Kidney epithelial cell (primary cell): ENCODE measurements around the gene PARP12. TPM values are rescaled to one million over a fixed set of nuclear protein-coding genes. Genes with fewer than 3 reads are reported as not detected.

Source experiments
- DNase-seq: peaks from one replicate; pipeline ENCODE4 v3.0.0-alpha.2; 2010; ENCODE audit warnings: low read depth
- H3K27me3 ChIP-seq: 2 replicates; pipeline ENCODE4 v1.6.0; 2011; ENCODE audit warnings: low read length; ENCODE audit not compliant: control insufficient read depth, insufficient read depth
- H3K36me3 ChIP-seq: 2 replicates; pipeline ENCODE4 v1.5.1; 2011; ENCODE audit warnings: low read length; ENCODE audit not compliant: control insufficient read depth, insufficient read depth
- H3K4me3 ChIP-seq: 2 replicates; pipeline ENCODE4 v1.5.1; 2011; ENCODE audit warnings: low read depth, mild to moderate bottlenecking, control low read depth, low read length
- total RNA-seq: library from RNA; depleted of rRNA; stranded (reverse); fragments of >200 nt; gene quantifications from 2 replicates; pipeline ENCODE4 v1.2.3, GENCODE V29; 2015
- TF ChIP-seq, protein P1 (sequence below): IDR thresholded peaks from 2 replicates; pipeline ENCODE4 v1.5.1; 2011; ENCODE audit warnings: mild to moderate bottlenecking, moderate library complexity, low read length, control low read depth, inconsistent platforms; ENCODE audit not compliant: insufficient read depth, poor library complexity, severe bottlenecking

Gene PARP12
- total RNA-seq, 1 donor from 2014 or later = 43.1 TPM

DNA sequence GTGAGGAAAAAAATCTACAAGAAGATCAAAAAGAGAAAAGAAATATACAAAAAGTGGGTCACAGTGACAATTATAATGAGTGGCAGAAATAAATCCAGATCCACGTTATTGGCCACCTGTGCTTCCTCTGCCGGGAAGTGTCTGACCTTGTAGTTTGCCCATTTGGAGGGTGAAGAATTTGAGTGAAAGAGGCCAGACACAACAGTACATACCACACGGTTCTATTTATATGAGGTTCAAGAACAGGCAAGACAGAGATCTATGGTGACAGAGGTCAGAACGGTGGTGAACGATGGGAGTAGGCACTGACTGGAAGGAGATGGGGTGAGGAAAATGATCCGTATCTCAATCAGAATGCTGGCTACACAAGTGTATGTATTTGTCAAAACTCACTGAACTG lies 17.1 kb downstream of the PARP12 start:
- TF ChIP-seq, protein P1, sequence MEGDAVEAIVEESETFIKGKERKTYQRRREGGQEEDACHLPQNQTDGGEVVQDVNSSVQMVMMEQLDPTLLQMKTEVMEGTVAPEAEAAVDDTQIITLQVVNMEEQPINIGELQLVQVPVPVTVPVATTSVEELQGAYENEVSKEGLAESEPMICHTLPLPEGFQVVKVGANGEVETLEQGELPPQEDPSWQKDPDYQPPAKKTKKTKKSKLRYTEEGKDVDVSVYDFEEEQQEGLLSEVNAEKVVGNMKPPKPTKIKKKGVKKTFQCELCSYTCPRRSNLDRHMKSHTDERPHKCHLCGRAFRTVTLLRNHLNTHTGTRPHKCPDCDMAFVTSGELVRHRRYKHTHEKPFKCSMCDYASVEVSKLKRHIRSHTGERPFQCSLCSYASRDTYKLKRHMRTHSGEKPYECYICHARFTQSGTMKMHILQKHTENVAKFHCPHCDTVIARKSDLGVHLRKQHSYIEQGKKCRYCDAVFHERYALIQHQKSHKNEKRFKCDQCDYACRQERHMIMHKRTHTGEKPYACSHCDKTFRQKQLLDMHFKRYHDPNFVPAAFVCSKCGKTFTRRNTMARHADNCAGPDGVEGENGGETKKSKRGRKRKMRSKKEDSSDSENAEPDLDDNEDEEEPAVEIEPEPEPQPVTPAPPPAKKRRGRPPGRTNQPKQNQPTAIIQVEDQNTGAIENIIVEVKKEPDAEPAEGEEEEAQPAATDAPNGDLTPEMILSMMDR = no peak
- Histone ChIP-seq H3K27me3 (no peaks in the 10 kb centered on the region), H3K36me3 (peaks cover 2% of the 10 kb centered on the region), H3K4me3 (no peak overlapping the region)
- no peak for DNase-seq

DNA sequence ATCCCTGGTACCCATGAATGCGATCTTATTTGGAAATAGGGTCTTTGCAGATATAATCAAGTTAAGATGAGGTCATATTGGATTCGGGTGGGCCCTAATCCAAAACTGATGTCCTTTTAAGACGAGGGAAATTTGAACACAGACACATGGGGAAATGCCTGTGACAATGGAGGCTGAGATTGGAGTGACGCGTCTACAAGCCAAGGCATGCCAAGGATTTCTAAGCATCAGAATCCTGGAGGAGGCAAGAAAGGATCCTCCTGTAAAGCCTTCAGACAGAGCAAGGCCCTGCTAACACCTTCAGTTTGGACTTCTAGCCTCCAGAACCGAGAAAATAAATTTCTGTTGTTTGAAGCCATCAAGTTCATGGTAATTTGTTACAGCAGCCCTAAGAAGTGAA lies 18.5 kb downstream of the PARP12 start:
- DNase-seq = no peak
- TF ChIP-seq, protein P1 = no peak
- Histone ChIP-seq H3K36me3 (peaks cover 2% of the 10 kb centered on the region), H3K4me3 (no peak overlapping the region), H3K27me3 (no peaks in the 10 kb centered on the region)

DNA sequence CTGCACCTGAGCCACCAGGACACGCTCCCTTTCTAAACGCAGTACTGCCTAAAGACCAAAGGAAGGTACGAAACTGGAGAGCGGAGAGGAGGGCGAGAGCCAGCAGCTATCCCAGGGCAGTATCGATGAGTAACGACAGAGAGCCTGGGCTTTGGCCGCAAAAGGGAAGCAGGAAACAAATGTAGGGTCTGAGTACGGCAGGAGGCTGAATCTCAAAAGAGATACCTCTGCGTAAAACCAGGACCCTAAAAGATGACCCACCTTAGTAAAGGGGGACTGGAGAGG lies 20.4 kb downstream of the PARP12 start:
- no peak for DNase-seq
- Histone ChIP-seq H3K4me3 (no peak overlapping the region), H3K27me3 (no peaks in the 10 kb centered on the region), H3K36me3 (peaks cover 2% of the 10 kb centered on the region)
- TF ChIP-seq, protein P1 = no peak

DNA sequence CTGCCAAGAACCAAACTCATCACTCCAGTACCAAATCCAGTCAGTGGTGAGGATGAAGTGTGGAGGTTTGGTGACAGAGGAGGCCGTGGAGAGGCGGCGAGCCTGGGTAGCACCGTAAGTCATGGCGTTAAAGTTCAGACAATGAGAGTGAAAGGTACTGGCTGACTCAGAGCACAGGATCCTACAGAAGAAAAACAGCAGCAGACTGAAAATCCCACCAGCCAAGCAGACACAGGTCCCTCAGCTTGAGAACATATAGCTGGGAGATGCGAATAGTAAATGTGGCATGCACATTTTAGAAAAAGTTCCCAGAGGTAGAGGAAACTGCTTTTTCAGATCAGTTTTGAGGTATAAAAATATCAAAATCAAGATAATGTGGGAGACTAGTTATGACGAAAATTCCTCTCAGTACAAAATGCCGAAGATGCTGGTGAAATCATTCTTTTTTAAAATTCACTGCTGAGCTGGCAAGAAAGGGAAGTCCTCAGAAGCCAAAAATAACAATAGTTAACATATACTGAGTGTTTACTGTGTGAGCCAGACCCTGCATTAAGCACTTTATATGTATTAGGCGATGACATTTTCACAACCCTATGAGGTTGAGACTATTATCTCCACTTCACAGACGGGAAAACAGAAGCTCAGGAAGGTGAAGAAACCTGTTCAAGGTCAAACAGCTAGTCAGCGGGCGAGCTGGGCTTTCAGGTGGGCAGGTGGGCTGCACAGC lies 20.9 kb downstream of the PARP12 start:
- no peak overlapping the region for H3K4me3 ChIP-seq
- TF ChIP-seq, protein P1 = no peak

DNA sequence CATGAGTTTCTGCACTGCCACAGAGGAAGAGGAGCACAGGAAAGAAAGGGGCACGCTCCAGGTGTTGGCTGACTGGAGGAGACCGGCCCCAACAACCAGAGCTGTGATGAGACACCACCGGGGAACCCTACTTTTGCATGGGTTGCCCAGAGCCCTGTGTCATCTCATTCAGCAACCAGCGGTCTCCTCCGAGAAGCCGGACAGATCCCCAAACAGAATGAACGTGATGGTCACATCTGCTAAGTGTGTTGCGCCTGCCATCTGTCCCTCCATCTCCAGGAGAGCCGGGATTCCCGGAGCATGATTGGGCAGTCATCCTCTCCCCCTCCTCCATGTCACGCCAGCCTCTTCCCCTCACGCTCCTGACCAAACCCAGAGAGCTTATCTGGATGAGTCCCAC lies 22.9 kb downstream of the PARP12 start:
- no peak overlapping the region for H3K4me3 ChIP-seq
- DNase-seq = no peak
- peaks cover 4% of the 10 kb centered on the region for H3K36me3 ChIP-seq
- H3K27me3 ChIP-seq = no peaks in the 10 kb centered on the region
- TF ChIP-seq, protein P1 = no peak

More for the DNA sequence above, 20.9 kb downstream of the PARP12 start:
- no peaks in the 10 kb centered on the region for H3K27me3 ChIP-seq
- DNase-seq = no peak
- H3K36me3 ChIP-seq = peaks cover 4% of the 10 kb centered on the region

DNA sequence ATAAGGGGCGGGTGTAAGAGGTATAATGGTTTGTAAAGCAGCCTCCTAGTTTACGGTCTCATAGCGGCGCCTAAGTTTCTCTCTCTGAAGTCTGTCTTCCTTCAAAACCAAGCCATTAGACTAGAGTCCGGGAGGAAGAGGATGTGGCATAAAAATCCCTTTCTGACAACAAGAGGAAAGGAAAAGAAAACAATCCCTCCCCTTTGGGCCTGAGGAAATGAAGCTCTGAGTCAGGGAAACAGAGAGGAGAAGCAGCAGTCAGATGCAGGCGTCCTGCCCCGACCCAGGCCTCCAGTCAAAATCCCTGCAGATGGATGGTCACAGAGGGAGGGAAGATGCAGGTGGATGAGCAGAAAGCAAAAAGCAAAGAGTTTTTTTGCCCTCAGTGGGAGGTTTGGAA lies 23.7 kb downstream of the PARP12 start:
- DNase-seq = no peak
- TF ChIP-seq, protein P1 = no peak
- Histone ChIP-seq H3K4me3 (no peak overlapping the region), H3K27me3 (no peaks in the 10 kb centered on the region), H3K36me3 (peaks cover 4% of the 10 kb centered on the region)
